Measurements from ENCODE around the gene TMEM131L.

DNA sequence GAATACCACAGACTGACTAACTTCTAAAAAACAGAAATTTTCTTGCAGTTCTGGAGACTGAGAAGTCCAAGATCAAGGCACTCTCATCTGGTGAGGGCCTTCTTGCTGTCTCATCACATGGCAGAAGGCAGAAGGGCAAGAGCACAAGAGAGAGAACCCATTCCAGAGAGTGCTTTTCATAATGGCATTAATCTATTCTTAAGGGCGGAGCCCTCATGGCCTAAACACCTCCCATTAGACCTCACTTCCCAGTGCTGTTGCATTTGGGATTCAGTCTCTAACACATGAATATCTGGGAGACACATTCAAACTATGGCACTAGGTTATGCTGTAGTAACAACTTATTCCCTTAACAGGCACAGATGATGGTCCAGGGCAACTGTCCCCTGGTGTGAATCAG lies 180.8 kb downstream of the TMEM131L start:
- TF ChIP-seq, protein P1, sequence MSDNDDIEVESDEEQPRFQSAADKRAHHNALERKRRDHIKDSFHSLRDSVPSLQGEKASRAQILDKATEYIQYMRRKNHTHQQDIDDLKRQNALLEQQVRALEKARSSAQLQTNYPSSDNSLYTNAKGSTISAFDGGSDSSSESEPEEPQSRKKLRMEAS (IDR thresholded peaks at IDR 0.05): no peak
- TF ChIP-seq TEAD4 (IDR thresholded peaks at IDR 0.05): no peak
- TF ChIP-seq CEBPB (IDR thresholded peaks at IDR 0.05): no peak
- TF ChIP-seq, protein P2, sequence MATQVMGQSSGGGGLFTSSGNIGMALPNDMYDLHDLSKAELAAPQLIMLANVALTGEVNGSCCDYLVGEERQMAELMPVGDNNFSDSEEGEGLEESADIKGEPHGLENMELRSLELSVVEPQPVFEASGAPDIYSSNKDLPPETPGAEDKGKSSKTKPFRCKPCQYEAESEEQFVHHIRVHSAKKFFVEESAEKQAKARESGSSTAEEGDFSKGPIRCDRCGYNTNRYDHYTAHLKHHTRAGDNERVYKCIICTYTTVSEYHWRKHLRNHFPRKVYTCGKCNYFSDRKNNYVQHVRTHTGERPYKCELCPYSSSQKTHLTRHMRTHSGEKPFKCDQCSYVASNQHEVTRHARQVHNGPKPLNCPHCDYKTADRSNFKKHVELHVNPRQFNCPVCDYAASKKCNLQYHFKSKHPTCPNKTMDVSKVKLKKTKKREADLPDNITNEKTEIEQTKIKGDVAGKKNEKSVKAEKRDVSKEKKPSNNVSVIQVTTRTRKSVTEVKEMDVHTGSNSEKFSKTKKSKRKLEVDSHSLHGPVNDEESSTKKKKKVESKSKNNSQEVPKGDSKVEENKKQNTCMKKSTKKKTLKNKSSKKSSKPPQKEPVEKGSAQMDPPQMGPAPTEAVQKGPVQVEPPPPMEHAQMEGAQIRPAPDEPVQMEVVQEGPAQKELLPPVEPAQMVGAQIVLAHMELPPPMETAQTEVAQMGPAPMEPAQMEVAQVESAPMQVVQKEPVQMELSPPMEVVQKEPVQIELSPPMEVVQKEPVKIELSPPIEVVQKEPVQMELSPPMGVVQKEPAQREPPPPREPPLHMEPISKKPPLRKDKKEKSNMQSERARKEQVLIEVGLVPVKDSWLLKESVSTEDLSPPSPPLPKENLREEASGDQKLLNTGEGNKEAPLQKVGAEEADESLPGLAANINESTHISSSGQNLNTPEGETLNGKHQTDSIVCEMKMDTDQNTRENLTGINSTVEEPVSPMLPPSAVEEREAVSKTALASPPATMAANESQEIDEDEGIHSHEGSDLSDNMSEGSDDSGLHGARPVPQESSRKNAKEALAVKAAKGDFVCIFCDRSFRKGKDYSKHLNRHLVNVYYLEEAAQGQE (IDR thresholded peaks at IDR 0.05; ENCODE audit: low read depth): no peak
- no peak for TF ChIP-seq TAF1 (IDR thresholded peaks at IDR 0.05; ENCODE audit: low read depth)
- no peak for TF ChIP-seq ZBTB7A (IDR thresholded peaks at IDR 0.05; ENCODE audit: low read depth)
- no peak for TF ChIP-seq FOXM1 (IDR thresholded peaks at IDR 0.05; ENCODE audit: borderline replicate concordance, low read depth)
- no peak for TF ChIP-seq TCF12 (IDR thresholded peaks at IDR 0.05; ENCODE audit: low read depth)
- no peak for TF ChIP-seq CREB1 (IDR thresholded peaks at IDR 0.05; ENCODE audit: low read depth)
- no peak for TF ChIP-seq NFIC (IDR thresholded peaks at IDR 0.05)
- no peak for TF ChIP-seq YY1 (IDR thresholded peaks at IDR 0.05; ENCODE audit: low read depth)

All from Ishikawa (cell line).